ENCODE results near the gene TMEM168.

The TMEM168 gene

GRCh38 chr7:112726076-112726475, 64.1 kb downstream of the TMEM168 start:
- no peak overlapping the region for H3K4me3 Mint-ChIP-seq
- H3K27me3 Mint-ChIP-seq (ENCODE audit: low read depth), result no peaks in the 10 kb centered on the region
- peaks cover 13% of the 10 kb centered on the region for H3K9me3 Mint-ChIP-seq
- no peaks in the 10 kb centered on the region for H3K36me3 Mint-ChIP-seq (ENCODE audit: low read depth)
- H3K4me1 Mint-ChIP-seq (ENCODE audit: low read depth), result no peaks in the 10 kb centered on the region
- DNase-seq (ENCODE audit: low spot score), result no peak
- no peak overlapping the region for H3K27ac Mint-ChIP-seq

- Mint-ChIP-seq H3K4me1 (ENCODE audit: low read depth) (no peaks in the 10 kb centered on the region), H3K27me3 (ENCODE audit: low read depth) (no peaks in the 10 kb centered on the region), H3K27ac (no peak overlapping the region), H3K36me3 (ENCODE audit: low read depth) (no peaks in the 10 kb centered on the region), H3K4me3 (no peak overlapping the region), H3K9me3 (peaks cover 4% of the 10 kb centered on the region)
- no peak for DNase-seq (ENCODE audit: low spot score)
Observed at GRCh38 chr7:112723416-112723815, 66.8 kb downstream of the TMEM168 start.

GRCh38 chr7:112721366-112721765, 68.8 kb downstream of the TMEM168 start:
- DNase-seq (ENCODE audit: low spot score), result no peak
- Mint-ChIP-seq H3K9me3 (no peaks in the 10 kb centered on the region), H3K36me3 (ENCODE audit: low read depth) (no peaks in the 10 kb centered on the region), H3K4me3 (no peak overlapping the region), H3K27me3 (ENCODE audit: low read depth) (no peaks in the 10 kb centered on the region), H3K4me1 (ENCODE audit: low read depth) (no peaks in the 10 kb centered on the region), H3K27ac (no peak overlapping the region)

GRCh38 chr7:112715525-112715924, 74.7 kb downstream of the TMEM168 start:
- Mint-ChIP-seq H3K4me3 (no peak overlapping the region), H3K27ac (no peak overlapping the region), H3K27me3 (ENCODE audit: low read depth) (no peaks in the 10 kb centered on the region), H3K9me3 (no peaks in the 10 kb centered on the region), H3K4me1 (ENCODE audit: low read depth) (no peaks in the 10 kb centered on the region), H3K36me3 (ENCODE audit: low read depth) (no peaks in the 10 kb centered on the region)
- DNase-seq (ENCODE audit: low spot score), result no peak

GRCh38 chr7:112714917-112715316, 75.3 kb downstream of the TMEM168 start:
- H3K9me3 Mint-ChIP-seq, result no peaks in the 10 kb centered on the region

More at GRCh38 chr7:112714917-112715316, 75.3 kb downstream of the TMEM168 start:
- Mint-ChIP-seq H3K27ac (no peak overlapping the region), H3K4me3 (no peak overlapping the region), H3K36me3 (ENCODE audit: low read depth) (no peaks in the 10 kb centered on the region), H3K27me3 (ENCODE audit: low read depth) (no peaks in the 10 kb centered on the region), H3K4me1 (ENCODE audit: low read depth) (no peaks in the 10 kb centered on the region)
- DNase-seq (ENCODE audit: low spot score), result no peak
